Fibroblast of lung (primary cell): Measurements from ENCODE around the gene CTU1. TPM values are rescaled to one million over a fixed set of nuclear protein-coding genes. Genes with fewer than 3 reads are reported as not detected.

Source experiments
- DNase-seq, 2 donors: peaks; one replicate each; pipeline versions ENCODE4 v3.0.0 to v3.0.0-alpha.2; 2010; ENCODE audit warnings: low read depth in 2 of 2
- H2AFZ ChIP-seq: 2 replicates; pipeline ENCODE4 v1.5.1; 2012; ENCODE audit warnings: low read length, control low read depth, inconsistent platforms
- H3K27ac ChIP-seq: 2 replicates; pipeline ENCODE4 v1.5.1; 2011; ENCODE audit warnings: low read length, control low read depth; ENCODE audit not compliant: insufficient read depth
- H3K27me3 ChIP-seq: 2 replicates; pipeline ENCODE4 v1.5.1; 2011; ENCODE audit warnings: mild to moderate bottlenecking, low read length; ENCODE audit not compliant: control insufficient read depth, insufficient read depth
- H3K36me3 ChIP-seq: 2 replicates; pipeline ENCODE4 v1.5.1; 2011; ENCODE audit warnings: low read length; ENCODE audit not compliant: control insufficient read depth, insufficient read depth
- H3K4me1 ChIP-seq: 2 replicates; pipeline ENCODE4 v1.5.1; 2011; ENCODE audit warnings: low read length; ENCODE audit not compliant: control insufficient read depth, insufficient read depth; ENCODE audit errors: extremely low read depth
- H3K4me2 ChIP-seq: 2 replicates; pipeline ENCODE4 v1.5.1; 2011; ENCODE audit warnings: low read length, control low read depth; ENCODE audit not compliant: insufficient read depth; ENCODE audit errors: extremely low read depth
- H3K4me3 ChIP-seq, 4 experiments: fragments of 200-600 bp in 1 of 4; sonication (generic) in 1 of 4; replicated peaks in 1 of 4; 2 replicates each; pipeline ENCODE4 v1.5.1; 2011 to 2016; ENCODE audit warnings: low read length in 4 of 4, low read depth in 3 of 4, mild to moderate bottlenecking in 3 of 4, control low read depth in 2 of 4, inconsistent platforms in 1 of 4, mixed read lengths in 1 of 4; ENCODE audit not compliant: insufficient read depth in 1 of 4; ENCODE audit errors: control extremely low read depth in 1 of 4
- H3K79me2 ChIP-seq: 2 replicates; pipeline ENCODE4 v1.5.1; 2012; ENCODE audit warnings: mild to moderate bottlenecking, low read length, inconsistent platforms; ENCODE audit not compliant: control insufficient read depth, insufficient read depth
- H3K9ac ChIP-seq: 2 replicates; pipeline ENCODE4 v1.5.1; 2011; ENCODE audit warnings: mild to moderate bottlenecking, low read length, control low read depth; ENCODE audit not compliant: insufficient read depth
- H3K9me3 ChIP-seq: 2 replicates; pipeline ENCODE4 v1.5.1; 2012; ENCODE audit warnings: low read depth, low read length; ENCODE audit not compliant: control insufficient read depth, insufficient read depth
- H4K20me1 ChIP-seq: 2 replicates; pipeline ENCODE4 v1.5.1; 2011; ENCODE audit warnings: low read length; ENCODE audit not compliant: control insufficient read depth, insufficient read depth; ENCODE audit errors: extremely low read depth
- EZH2 ChIP-seq: IDR thresholded peaks from 2 replicates; pipeline ENCODE4 v1.5.1; 2012; ENCODE audit warnings: low read length, control low read depth, mild to moderate bottlenecking; ENCODE audit errors: missing control alignments
- polyA plus RNA-seq, 2 donors: library from polyadenylated mRNA; depleted of rRNA in 1 of 2; stranded (reverse) in 1 of 2; unstranded in 1 of 2; fragments of >200 nt; gene quantifications; 2 replicates each; pipeline ENCODE4 v1.2.1, GENCODE V29; 2011 to 2012; ENCODE audit warnings: missing spikeins in 1 of 2
- total RNA-seq: library from RNA; depleted of rRNA; stranded (reverse); fragments of >200 nt; gene quantifications from 2 replicates; pipeline ENCODE4 v1.2.1, GENCODE V29; 2014
- TF ChIP-seq, protein P1 (sequence below), 2 donors: IDR thresholded peaks in 1 of 2; conservative IDR thresholded peaks in 1 of 2; 1 replicate in 1 of 2; 2 replicates in 1 of 2; pipeline ENCODE4 v1.5.1; 2011 to 2012; ENCODE audit warnings: low read length in 2 of 2, control low read depth in 1 of 2, inconsistent platforms in 1 of 2, low read depth in 1 of 2, mild to moderate bottlenecking in 1 of 2

Gene CTU1
- total and polyA plus RNA-seq, 2 donors (not counting 1 experiment from before 2014, with no cell fraction given), result 1.2 to 8.1 TPM

DNA sequence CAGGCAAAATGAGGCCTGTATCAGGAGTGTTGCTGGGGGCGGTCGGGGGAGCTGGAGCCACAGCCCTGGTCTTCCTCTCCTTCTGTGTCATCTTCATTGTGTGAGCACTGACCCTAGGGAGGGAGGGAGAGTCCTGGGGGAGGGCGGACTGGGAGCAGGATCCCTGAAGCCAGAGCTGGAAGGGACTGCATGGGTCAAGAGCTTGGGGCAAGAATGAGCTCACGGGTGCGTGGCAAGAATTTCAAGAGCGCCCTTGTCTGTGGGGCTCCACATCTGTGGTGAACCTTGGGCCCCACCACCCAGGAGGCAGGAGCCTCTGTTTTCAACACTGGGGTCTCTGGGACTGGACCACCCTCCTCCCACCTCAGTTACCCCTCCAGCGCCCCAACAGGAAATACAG is 38.5 kb upstream of the CTU1 start:
- TF ChIP-seq EZH2, result no peak
- TF ChIP-seq, protein P1, sequence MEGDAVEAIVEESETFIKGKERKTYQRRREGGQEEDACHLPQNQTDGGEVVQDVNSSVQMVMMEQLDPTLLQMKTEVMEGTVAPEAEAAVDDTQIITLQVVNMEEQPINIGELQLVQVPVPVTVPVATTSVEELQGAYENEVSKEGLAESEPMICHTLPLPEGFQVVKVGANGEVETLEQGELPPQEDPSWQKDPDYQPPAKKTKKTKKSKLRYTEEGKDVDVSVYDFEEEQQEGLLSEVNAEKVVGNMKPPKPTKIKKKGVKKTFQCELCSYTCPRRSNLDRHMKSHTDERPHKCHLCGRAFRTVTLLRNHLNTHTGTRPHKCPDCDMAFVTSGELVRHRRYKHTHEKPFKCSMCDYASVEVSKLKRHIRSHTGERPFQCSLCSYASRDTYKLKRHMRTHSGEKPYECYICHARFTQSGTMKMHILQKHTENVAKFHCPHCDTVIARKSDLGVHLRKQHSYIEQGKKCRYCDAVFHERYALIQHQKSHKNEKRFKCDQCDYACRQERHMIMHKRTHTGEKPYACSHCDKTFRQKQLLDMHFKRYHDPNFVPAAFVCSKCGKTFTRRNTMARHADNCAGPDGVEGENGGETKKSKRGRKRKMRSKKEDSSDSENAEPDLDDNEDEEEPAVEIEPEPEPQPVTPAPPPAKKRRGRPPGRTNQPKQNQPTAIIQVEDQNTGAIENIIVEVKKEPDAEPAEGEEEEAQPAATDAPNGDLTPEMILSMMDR (conservative IDR thresholded peaks at IDR 0.05 in 1 of 2, IDR thresholded peaks at IDR 0.05 in 1 of 2; ENCODE audit: low read depth in 1 of 2, low read length in 2 of 2), result no peak
- H3K36me3 ChIP-seq, result no peaks in the 10 kb centered on the region
- DNase-seq, result no peak

DNA sequence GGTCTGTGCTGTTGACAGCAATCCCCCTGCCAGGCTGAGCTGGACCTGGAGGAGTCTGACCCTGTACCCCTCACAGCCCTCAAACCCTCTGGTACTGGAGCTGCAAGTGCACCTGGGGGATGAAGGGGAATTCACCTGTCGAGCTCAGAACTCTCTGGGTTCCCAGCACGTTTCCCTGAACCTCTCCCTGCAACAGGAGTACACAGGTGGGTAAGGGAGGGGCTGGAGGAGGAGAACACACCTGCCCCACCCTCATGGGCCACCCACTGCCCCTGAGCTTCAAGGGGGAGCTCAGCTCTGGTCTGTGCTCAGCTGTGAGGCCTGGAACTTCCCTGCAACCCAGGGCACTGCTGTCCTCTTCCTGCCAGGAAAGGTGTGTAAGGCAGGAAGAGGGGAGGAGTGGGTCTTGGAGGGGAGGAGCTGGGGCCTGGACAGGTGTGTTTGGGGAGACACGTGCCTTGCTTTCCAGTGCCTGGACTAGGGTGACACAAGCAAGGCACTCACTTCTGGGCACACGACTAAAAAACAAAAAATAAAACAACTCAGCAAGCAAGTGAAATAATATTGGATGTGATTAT is 37.8 kb upstream of the CTU1 start:
- no peaks in the 10 kb centered on the region for H3K79me2 ChIP-seq
- H2AFZ ChIP-seq, result no peak overlapping the region
- no peaks in the 10 kb centered on the region for H3K27me3 ChIP-seq
- H4K20me1 ChIP-seq, result no peaks in the 10 kb centered on the region
- H3K4me1 ChIP-seq, result no peaks in the 10 kb centered on the region
- H3K4me3 ChIP-seq, result no peak overlapping the region
- TF ChIP-seq, protein P1 (conservative IDR thresholded peaks at IDR 0.05 in 1 of 2, IDR thresholded peaks at IDR 0.05 in 1 of 2; ENCODE audit: low read depth in 1 of 2, low read length in 2 of 2), result no peak
- no peaks in the 10 kb centered on the region for H3K9me3 ChIP-seq
- H3K9ac ChIP-seq, result no peak overlapping the region
- no peaks in the 10 kb centered on the region for H3K36me3 ChIP-seq
- H3K4me2 ChIP-seq, result no peak overlapping the region
- DNase-seq, result no peak
- no peak overlapping the region for H3K27ac ChIP-seq

More for the DNA sequence above, 38.5 kb upstream of the CTU1 start:
- H3K79me2 ChIP-seq, result no peaks in the 10 kb centered on the region
- no peak overlapping the region for H3K9ac ChIP-seq
- H3K27ac ChIP-seq, result no peak overlapping the region
- H3K4me3 ChIP-seq, result no peak overlapping the region
- no peak overlapping the region for H3K4me2 ChIP-seq
- no peaks in the 10 kb centered on the region for H4K20me1 ChIP-seq
- H2AFZ ChIP-seq, result no peak overlapping the region
- H3K4me1 ChIP-seq, result no peaks in the 10 kb centered on the region
- no peaks in the 10 kb centered on the region for H3K9me3 ChIP-seq
- no peaks in the 10 kb centered on the region for H3K27me3 ChIP-seq

DNA sequence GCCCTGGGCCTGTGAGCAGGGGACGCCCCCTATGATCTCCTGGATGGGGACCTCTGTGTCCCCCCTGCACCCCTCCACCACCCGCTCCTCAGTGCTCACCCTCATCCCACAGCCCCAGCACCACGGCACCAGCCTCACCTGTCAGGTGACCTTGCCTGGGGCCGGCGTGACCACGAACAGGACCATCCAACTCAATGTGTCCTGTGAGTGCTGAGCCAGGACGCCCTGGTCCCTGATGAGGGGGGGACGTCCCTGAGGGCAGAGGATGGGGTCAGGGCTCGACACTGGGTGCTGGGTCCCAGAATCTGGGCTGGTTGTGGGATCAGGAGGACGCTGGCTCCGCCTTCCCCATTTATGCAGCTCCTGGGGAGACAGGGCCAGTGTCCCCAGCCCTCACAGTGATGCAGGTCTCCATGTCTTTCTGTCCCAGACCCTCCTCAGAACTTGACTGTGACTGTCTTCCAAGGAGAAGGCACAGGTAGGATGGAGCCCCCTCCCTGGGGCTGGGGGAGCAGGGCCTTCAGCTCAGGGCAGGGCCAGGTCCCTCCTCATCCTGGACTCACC is 36.4 kb upstream of the CTU1 start:
- no peak overlapping the region for H3K4me3 ChIP-seq
- H4K20me1 ChIP-seq, result no peaks in the 10 kb centered on the region
- no peaks in the 10 kb centered on the region for H3K36me3 ChIP-seq
- no peak overlapping the region for H3K4me2 ChIP-seq
- no peaks in the 10 kb centered on the region for H3K79me2 ChIP-seq
- no peaks in the 10 kb centered on the region for H3K27me3 ChIP-seq
- H3K9me3 ChIP-seq, result no peaks in the 10 kb centered on the region
- no peak overlapping the region for H2AFZ ChIP-seq
- DNase-seq, result no peak
- no peak overlapping the region for H3K27ac ChIP-seq
- no peaks in the 10 kb centered on the region for H3K4me1 ChIP-seq
- TF ChIP-seq, protein P1 (conservative IDR thresholded peaks at IDR 0.05 in 1 of 2, IDR thresholded peaks at IDR 0.05 in 1 of 2; ENCODE audit: low read depth in 1 of 2, low read length in 2 of 2), result no peak
- TF ChIP-seq EZH2, result no peak
- no peak overlapping the region for H3K9ac ChIP-seq
